Common myeloid progenitor, CD34-positive (primary cell): ENCODE data around the gene CHKA.

Experiments
- CTCF ChIA-PET: fragments of 350-600 bp; sonication (Branson Sonifier 250); formaldehyde crosslinking; loops from one replicate; lab custom pipeline; 2021; ENCODE audit warnings: antibody characterized with exemption; lab: Charles Lee
- POLR2A ChIA-PET: fragments of 350-600 bp; sonication (Branson Sonifier 250); formaldehyde crosslinking; loops from one replicate; lab custom pipeline; 2021; ENCODE audit warnings: antibody characterized with exemption; lab: Charles Lee
- DNase-seq, 3 donors: peaks; one replicate each; pipeline versions ENCODE4 v3.0.0 to v3.0.0-alpha.2; 2013
- H3K27ac ChIP-seq, 2 experiments: 1 replicate in 1 of 2; 2 replicates in 1 of 2; pipeline ENCODE4 v1.7.0; 2013; ENCODE audit warnings: inconsistent platforms in 2 of 2, low read length in 2 of 2, mild to moderate bottlenecking in 2 of 2, low read depth in 1 of 2, moderate library complexity in 1 of 2; ENCODE audit not compliant: severe bottlenecking in 2 of 2, insufficient read depth in 1 of 2, poor library complexity in 1 of 2
- H3K27me3 ChIP-seq, 5 experiments: replicated peaks in 2 of 5; 1 replicate in 3 of 5; 2 replicates in 2 of 5; pipeline versions ENCODE4 v1.6.1 to v1.7.0; 2013; ENCODE audit warnings: low read length in 4 of 5, mild to moderate bottlenecking in 2 of 5, moderate library complexity in 2 of 5, inconsistent platforms in 1 of 5; ENCODE audit not compliant: insufficient read depth in 5 of 5, control insufficient read depth in 4 of 5
- H3K36me3 ChIP-seq, 4 experiments: 1 replicate in 2 of 4; 2 replicates in 2 of 4; pipeline versions ENCODE4 v1.6.1 to v1.7.0; 2013; ENCODE audit warnings: low read length in 3 of 4, control low read depth in 1 of 4, mild to moderate bottlenecking in 1 of 4; ENCODE audit not compliant: control insufficient read depth in 4 of 4, insufficient read depth in 4 of 4
- H3K4me1 ChIP-seq, 4 experiments: 1 replicate in 3 of 4; 2 replicates in 1 of 4; pipeline versions ENCODE4 v1.6.1 to v1.7.1; 2013; ENCODE audit warnings: low read length in 3 of 4, mild to moderate bottlenecking in 3 of 4, control low read depth in 1 of 4, inconsistent platforms in 1 of 4, moderate library complexity in 1 of 4; ENCODE audit not compliant: control insufficient read depth in 4 of 4, insufficient read depth in 4 of 4; ENCODE audit errors: control extremely low read depth in 1 of 4
- H3K4me3 ChIP-seq, 7 experiments: 1 replicate in 4 of 7; 2 replicates in 3 of 7; pipeline versions ENCODE4 v1.5.1 to v1.7.0; 2013; ENCODE audit warnings: mild to moderate bottlenecking in 7 of 7, low read length in 6 of 7, moderate library complexity in 6 of 7, inconsistent platforms in 2 of 7, low read depth in 2 of 7, control low read depth in 1 of 7; ENCODE audit not compliant: insufficient read depth in 4 of 7, control insufficient read depth in 1 of 7; ENCODE audit errors: extremely low read depth in 1 of 7
- H3K9me3 ChIP-seq, 5 experiments: 1 replicate in 4 of 5; 2 replicates in 1 of 5; pipeline versions ENCODE4 v1.6.1 to v1.7.1; 2013; ENCODE audit warnings: low read length in 4 of 5, mild to moderate bottlenecking in 2 of 5, inconsistent platforms in 1 of 5, low read depth in 1 of 5, moderate library complexity in 1 of 5; ENCODE audit not compliant: control insufficient read depth in 4 of 5, insufficient read depth in 2 of 5; ENCODE audit errors: control extremely low read depth in 1 of 5
- WGBS: methylation state at CpG from one replicate; pipeline ENCODE4 v1.1.5; 2013; ENCODE audit not compliant: insufficient coverage; 5-methylcytosine and 5-hydroxymethylcytosine counted together

CHKA gene

GRCh38 chr11:68163691-68164090 lies 42.5 kb upstream of the CHKA start:
- H3K4me3 ChIP-seq, result no peak overlapping the region
- CTCF ChIA-PET, result interaction anchor here (0.5 to 1.3 kb wide), 2 partner anchors 15 to 87 kb away, joined by 3 to 4 read pairs; no protein-coding TSS in a partner anchor
- H3K36me3 ChIP-seq, result peaks cover 6 to 59% (median 34%) of the 10 kb centered on the region in 4 experiments
- no peak overlapping the region for H3K27ac ChIP-seq
- POLR2A ChIA-PET, result no interaction called here
- H3K4me1 ChIP-seq, result no peaks in the 10 kb centered on the region
- H3K27me3 ChIP-seq, result no peaks in the 10 kb centered on the region
- 87% methylated on average over 11 of the region's 11 CpGs for WGBS
- DNase-seq, result no peak
- no peaks in the 10 kb centered on the region for H3K9me3 ChIP-seq

GRCh38 chr11:68160100-68160695 lies 39.0 kb upstream of the CHKA start:
- peaks cover 5 to 40% (median 25%) of the 10 kb centered on the region in 4 experiments for H3K36me3 ChIP-seq
- DNase-seq, result no peak
- ChIA-PET CTCF (no interaction called here), POLR2A (no interaction called here)
- H3K27me3 ChIP-seq, result no peaks in the 10 kb centered on the region
- H3K27ac ChIP-seq, result no peak overlapping the region
- H3K4me1 ChIP-seq, result no peaks in the 10 kb centered on the region
- no peaks in the 10 kb centered on the region for H3K9me3 ChIP-seq
- H3K4me3 ChIP-seq, result no peak overlapping the region
- WGBS, result 100% methylated on average over 5 of the region's 7 CpGs

- POLR2A ChIA-PET, result no interaction called here
- 100% methylated on average over 2 of the region's 6 CpGs for WGBS
- CTCF ChIA-PET, result no interaction called here
- Histone ChIP-seq H3K27ac (no peak overlapping the region), H3K4me3 (no peak overlapping the region), H3K27me3 (no peaks in the 10 kb centered on the region), H3K4me1 (no peaks in the 10 kb centered on the region), H3K9me3 (no peaks in the 10 kb centered on the region), H3K36me3 (peaks cover 5 to 38% (median 25%) of the 10 kb centered on the region in 4 experiments)
- DNase-seq, result no peak
Measured at GRCh38 chr11:68159665-68160064, 38.5 kb upstream of the CHKA start.

GRCh38 chr11:68159161-68159560 lies 38.0 kb upstream of the CHKA start:
- H3K4me3 ChIP-seq, result no peak overlapping the region
- no peak for DNase-seq
- POLR2A ChIA-PET, result no interaction called here
- no peak overlapping the region for H3K27ac ChIP-seq
- H3K9me3 ChIP-seq, result no peaks in the 10 kb centered on the region
- no peaks in the 10 kb centered on the region for H3K27me3 ChIP-seq
- no peaks in the 10 kb centered on the region for H3K4me1 ChIP-seq
- 97% methylated on average over 6 of the region's 9 CpGs for WGBS
- CTCF ChIA-PET, result interaction anchor here (0.5 kb wide), 1 partner anchor 1805 kb away, joined by 3 read pairs; no protein-coding TSS in a partner anchor
- peaks cover 5 to 33% (median 22%) of the 10 kb centered on the region in 4 experiments for H3K36me3 ChIP-seq

- POLR2A ChIA-PET, result interaction anchor here (0.8 kb wide), 1 partner anchor 9 kb away, joined by 4 read pairs; no protein-coding TSS in a partner anchor
- H3K9me3 ChIP-seq, result no peaks in the 10 kb centered on the region
- CTCF ChIA-PET, result interaction anchor here (0.5 to 2.0 kb wide), 5 partner anchors 12 to 1805 kb away, joined by 3 to 11 read pairs (median 3); no protein-coding TSS in a partner anchor
- H3K4me3 ChIP-seq, result no peak overlapping the region
- peaks cover 5 to 29% (median 20%) of the 10 kb centered on the region in 4 experiments for H3K36me3 ChIP-seq
- H3K27ac ChIP-seq, result no peak overlapping the region
- H3K4me1 ChIP-seq, result no peaks in the 10 kb centered on the region
- H3K27me3 ChIP-seq, result no peaks in the 10 kb centered on the region
- no peak for DNase-seq
- WGBS, result 98% methylated on average over 12 of the region's 14 CpGs
Measured at GRCh38 chr11:68158580-68158979, 37.4 kb upstream of the CHKA start.

DNA sequence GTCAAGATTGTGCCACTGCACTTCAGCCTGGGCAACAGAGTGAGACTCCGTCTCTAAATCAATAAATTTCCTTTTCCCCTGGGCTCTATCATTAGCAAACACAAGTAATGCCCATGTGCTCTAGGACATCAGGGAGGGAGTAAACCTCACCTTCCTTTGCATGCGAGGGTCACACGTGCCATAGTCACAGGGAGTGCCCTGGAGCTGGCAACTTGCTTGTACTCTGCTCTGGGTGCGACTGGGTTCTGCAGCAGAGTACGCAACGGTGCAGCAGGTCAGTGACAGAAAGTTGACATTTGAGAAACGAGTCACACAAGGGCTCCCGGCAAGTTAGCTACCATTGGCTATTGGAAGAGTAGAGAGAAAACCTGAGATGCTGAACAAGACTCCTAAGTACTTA lies 32.6 kb upstream of the CHKA start:
- H3K27ac ChIP-seq, result no peak overlapping the region
- POLR2A ChIA-PET, result no interaction called here
- no peak for DNase-seq
- no peak overlapping the region for H3K4me3 ChIP-seq
- H3K36me3 ChIP-seq, result peaks cover 5 to 14% (median 10%) of the 10 kb centered on the region in 4 experiments
- H3K27me3 ChIP-seq, result no peaks in the 10 kb centered on the region
- CTCF ChIA-PET, result interaction anchor here (1.2 to 1.3 kb wide), 2 partner anchors 9 to 19 kb away, joined by 3 to 4 read pairs; no protein-coding TSS in a partner anchor
- WGBS, result 96% methylated on average over 8 of the region's 8 CpGs
- peaks cover 0 to 10% (median 8%) of the 10 kb centered on the region in 4 experiments for H3K4me1 ChIP-seq
- H3K9me3 ChIP-seq, result no peaks in the 10 kb centered on the region

DNA sequence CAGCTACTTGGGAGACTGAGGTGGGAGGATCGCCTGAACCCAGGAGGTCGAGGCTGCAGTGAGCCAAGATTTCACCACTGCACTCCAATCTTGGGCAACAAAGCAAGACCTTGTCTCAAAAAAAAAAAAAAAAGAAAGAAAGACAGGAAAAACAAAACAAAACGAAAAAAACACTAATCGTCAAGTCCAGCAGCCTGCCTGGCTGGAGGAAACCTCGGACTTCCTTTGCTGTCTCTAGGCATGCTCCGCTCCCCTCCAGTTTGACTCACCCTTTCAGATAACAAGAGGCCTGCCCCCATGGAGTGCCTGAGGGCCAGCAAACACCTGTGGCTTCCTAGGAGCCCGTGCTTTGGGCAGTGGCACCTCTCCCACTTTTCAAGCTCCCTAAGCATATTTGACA lies 28.8 kb upstream of the CHKA start:
- ChIA-PET CTCF (no interaction called here), POLR2A (interaction anchor here (0.7 to 0.8 kb wide), 2 partner anchors 8 to 31 kb away, joined by 4 to 5 read pairs; no protein-coding TSS in a partner anchor)
- WGBS, result 10% methylated on average over 4 of the region's 7 CpGs

More for the DNA sequence above, 28.8 kb upstream of the CHKA start:
- Histone ChIP-seq H3K9me3 (no peaks in the 10 kb centered on the region), H3K27me3 (no peaks in the 10 kb centered on the region), H3K27ac (no peak overlapping the region), H3K36me3 (no peaks in the 10 kb centered on the region), H3K4me3 (no peak overlapping the region), H3K4me1 (peaks cover 0 to 33% (median 30%) of the 10 kb centered on the region in 4 experiments)
- DNase-seq, result peak; percentile 19 to 52 (median 39)
